Neuronal stem cell (in vitro differentiated cells): Measurements from ENCODE around the gene IL17D.
"Not testable (repeated sequence)": the region's sequence is repeated elsewhere in the genome, so short reads cannot be mapped to it uniquely, and the experiment has no call there.

Experiments used
- DNase-seq: peaks from one replicate; pipeline ENCODE4 v3.0.0-alpha.2; 2013; ENCODE audit warnings: low spot score
- H2AFZ ChIP-seq: one replicate; pipeline ENCODE4 v1.6.1; 2013; ENCODE audit warnings: mild to moderate bottlenecking, low read length, inconsistent platforms
- H2AK5ac ChIP-seq: 2 replicates; pipeline ENCODE4 v1.6.1; 2013; ENCODE audit warnings: low read depth, mild to moderate bottlenecking, inconsistent platforms, low read length, moderate library complexity, mixed read lengths
- H2BK120ac ChIP-seq: 2 replicates; pipeline ENCODE4 v1.6.1; 2013; ENCODE audit warnings: low read depth, mild to moderate bottlenecking, inconsistent platforms, low read length, moderate library complexity, mixed read lengths
- H2BK12ac ChIP-seq: one replicate; pipeline ENCODE4 v1.6.1; 2013; ENCODE audit warnings: low read length, inconsistent platforms
- H2BK15ac ChIP-seq: 2 replicates; pipeline ENCODE4 v1.6.1; 2013; ENCODE audit warnings: mild to moderate bottlenecking, low read length, inconsistent platforms, mixed read lengths
- H2BK5ac ChIP-seq: one replicate; pipeline ENCODE4 v1.6.1; 2013; ENCODE audit warnings: inconsistent platforms, mild to moderate bottlenecking, low read length, moderate library complexity
- H3K14ac ChIP-seq: one replicate; pipeline ENCODE4 v1.6.1; 2013; ENCODE audit warnings: low read length, inconsistent platforms
- H3K18ac ChIP-seq: 2 replicates; pipeline ENCODE4 v1.6.1; 2013; ENCODE audit warnings: low read length, inconsistent platforms
- H3K23ac ChIP-seq: 2 replicates; pipeline ENCODE4 v1.6.1; 2013; ENCODE audit warnings: low read depth, mild to moderate bottlenecking, mixed read lengths, low read length, inconsistent platforms; ENCODE audit not compliant: poor library complexity
- H3K27ac ChIP-seq: replicated peaks from 3 replicates; pipeline ENCODE4 v1.5.1; 2013; ENCODE audit warnings: low read length, inconsistent platforms
- H3K27me3 ChIP-seq, 3 experiments: 2 replicates each; pipeline ENCODE4 v1.6.1; 2013; ENCODE audit warnings: low read length in 3 of 3, mild to moderate bottlenecking in 2 of 3, inconsistent platforms in 1 of 3, low read depth in 1 of 3, mixed read lengths in 1 of 3, moderate library complexity in 1 of 3; ENCODE audit not compliant: control insufficient read depth in 3 of 3, insufficient read depth in 3 of 3
- H3K36me3 ChIP-seq, 2 donors: replicated peaks in 1 of 2; 2 replicates each; pipeline ENCODE4 v1.6.1; 2013; ENCODE audit warnings: low read length in 2 of 2; ENCODE audit not compliant: control insufficient read depth in 2 of 2, insufficient read depth in 2 of 2
- H3K4ac ChIP-seq: 2 replicates; pipeline ENCODE4 v1.6.1; 2013; ENCODE audit warnings: inconsistent platforms, mild to moderate bottlenecking, low read length, moderate library complexity
- H3K4me1 ChIP-seq, 2 donors: 1 replicate in 1 of 2; 2 replicates in 1 of 2; pipeline ENCODE4 v1.6.1; 2013; ENCODE audit warnings: low read length in 2 of 2, low read depth in 1 of 2; ENCODE audit not compliant: control insufficient read depth in 2 of 2, insufficient read depth in 1 of 2
- H3K4me2 ChIP-seq: one replicate; pipeline ENCODE4 v1.6.1; 2013; ENCODE audit warnings: mild to moderate bottlenecking, low read length, inconsistent platforms; ENCODE audit not compliant: insufficient read depth, poor library complexity, severe bottlenecking
- H3K4me3 ChIP-seq, 2 donors: 2 replicates each; pipeline ENCODE4 v1.5.1; 2013; ENCODE audit warnings: low read length in 2 of 2, mild to moderate bottlenecking in 2 of 2, inconsistent platforms in 1 of 2, moderate library complexity in 1 of 2
- H3K79me1 ChIP-seq: one replicate; pipeline ENCODE4 v1.6.1; 2013; ENCODE audit warnings: low read depth, mild to moderate bottlenecking, inconsistent platforms, low read length, moderate library complexity
- H3K9ac ChIP-seq: one replicate; pipeline ENCODE4 v1.6.1; 2013; ENCODE audit warnings: mild to moderate bottlenecking, low read depth, low read length, inconsistent platforms; ENCODE audit not compliant: poor library complexity
- H3K9me3 ChIP-seq, 2 donors: replicated peaks in 1 of 2; 2 replicates each; pipeline versions ENCODE3 to v1.6.1; 2013; ENCODE audit warnings: low read length in 2 of 2, mild to moderate bottlenecking in 2 of 2, inconsistent platforms in 1 of 2, low read depth in 1 of 2, mixed read lengths in 1 of 2, moderate library complexity in 1 of 2; ENCODE audit not compliant: control insufficient read depth in 2 of 2, insufficient read depth in 1 of 2
- H4K8ac ChIP-seq: one replicate; pipeline ENCODE4 v1.6.1; 2013; ENCODE audit warnings: low read depth, mild to moderate bottlenecking, inconsistent platforms, low read length, moderate library complexity
- H4K91ac ChIP-seq: one replicate; pipeline ENCODE4 v1.6.1; 2013; ENCODE audit warnings: low read length, low read depth, mild to moderate bottlenecking, inconsistent platforms; ENCODE audit not compliant: poor library complexity
- WGBS, 2 donors: extraction: QIAGEN DNeasy Blood & Tissue Kit; methylation state at CpG; one replicate each; pipeline ENCODE4 v1.1.7; 2013; ENCODE audit warnings: missing lambda C conversion rate in 2 of 2, mixed read lengths in 1 of 2; ENCODE audit not compliant: insufficient read length in 2 of 2, insufficient replicate concordance in 1 of 2; ENCODE audit errors: extremely low coverage in 2 of 2; 5-methylcytosine and 5-hydroxymethylcytosine counted together

The IL17D gene

DNA sequence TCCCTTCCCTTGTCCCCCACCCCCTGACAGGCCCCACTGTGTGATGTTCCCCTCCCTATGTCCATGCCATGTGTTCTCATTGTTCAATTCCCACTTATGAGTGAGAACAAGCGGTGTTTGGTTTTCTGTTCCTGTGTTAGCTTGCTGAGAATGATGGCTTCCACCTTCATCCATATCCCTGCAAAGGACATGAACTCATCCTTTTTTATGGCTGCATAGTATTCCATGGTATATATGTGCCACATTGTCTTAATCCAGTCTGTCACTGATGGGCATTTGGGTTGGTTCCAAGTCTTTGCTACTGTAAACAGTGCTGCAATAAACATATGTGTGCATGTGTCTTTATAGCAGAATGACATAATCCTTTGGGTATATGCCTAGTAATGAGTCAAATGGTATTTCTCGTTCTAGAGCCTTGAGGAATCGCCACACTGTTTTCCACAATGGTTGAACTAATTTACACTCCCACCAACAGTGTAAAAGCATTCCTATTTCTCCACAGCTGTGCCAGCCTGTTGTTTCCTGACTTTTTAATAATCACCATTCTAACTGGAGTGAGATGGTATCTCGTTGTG, 40.4 kb downstream of the IL17D start:
- not testable (repeated sequence) for H4K91ac ChIP-seq, H2BK15ac ChIP-seq, H2AK5ac ChIP-seq, H3K9ac ChIP-seq, H3K4me2 ChIP-seq, H3K4ac ChIP-seq, H3K27ac ChIP-seq, DNase-seq, H3K18ac ChIP-seq, H4K8ac ChIP-seq, H3K23ac ChIP-seq, H3K27me3 ChIP-seq, H3K4me3 ChIP-seq, H2AFZ ChIP-seq, H2BK12ac ChIP-seq, H3K79me1 ChIP-seq, H3K36me3 ChIP-seq, H3K14ac ChIP-seq, H2BK120ac ChIP-seq, H3K4me1 ChIP-seq, H2BK5ac ChIP-seq
- peaks cover 3 to 10% of the 10 kb centered on the region in 2 donors for H3K9me3 ChIP-seq
- WGBS, 2 donors = no CpG with 5 or more reads among the region's 4 CpGs

DNA sequence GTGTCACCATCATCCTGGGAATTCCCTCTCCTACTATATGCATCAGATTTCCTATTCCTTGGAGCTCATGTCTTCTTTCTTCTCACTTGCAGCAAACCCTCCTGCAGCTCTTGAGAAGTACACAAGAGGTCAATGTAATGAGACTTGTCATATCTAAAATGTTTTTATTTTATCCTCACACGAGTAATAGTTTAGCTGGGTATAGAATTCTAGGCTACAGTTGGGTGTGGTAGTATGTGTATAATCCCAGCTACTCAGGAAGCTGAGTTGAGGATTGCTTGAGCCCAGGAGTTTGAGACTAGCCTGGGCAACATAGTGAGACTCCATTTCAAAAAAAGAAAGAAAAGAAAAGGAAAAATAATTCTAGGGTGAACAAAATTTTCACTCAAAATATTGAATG, 45.9 kb downstream of the IL17D start:
- Histone ChIP-seq H3K4ac (no peak overlapping the region), H3K27me3 (no peaks in the 10 kb centered on the region), H3K18ac (no peak overlapping the region), H4K91ac (no peak overlapping the region), H3K4me3 (no peak overlapping the region), H2BK12ac (no peak overlapping the region), H3K27ac (no peak overlapping the region), H2BK120ac (no peak overlapping the region), H2BK5ac (no peak overlapping the region), H2AFZ (no peak overlapping the region), H3K9ac (no peak overlapping the region), H2BK15ac (no peak overlapping the region), H3K14ac (no peak overlapping the region), H3K36me3 (peaks cover 2 to 4% of the 10 kb centered on the region in 2 donors), H3K4me2 (no peak overlapping the region), H3K79me1 (no peaks in the 10 kb centered on the region), H3K23ac (no peak overlapping the region), H2AK5ac (no peak overlapping the region), H3K4me1 (no peaks in the 10 kb centered on the region), H4K8ac (no peak overlapping the region), H3K9me3 (peaks cover 6 to 14% of the 10 kb centered on the region in 2 donors)
- no peak for DNase-seq
- no CpG with 5 or more reads among the region's 1 CpG for WGBS, 2 donors

DNA sequence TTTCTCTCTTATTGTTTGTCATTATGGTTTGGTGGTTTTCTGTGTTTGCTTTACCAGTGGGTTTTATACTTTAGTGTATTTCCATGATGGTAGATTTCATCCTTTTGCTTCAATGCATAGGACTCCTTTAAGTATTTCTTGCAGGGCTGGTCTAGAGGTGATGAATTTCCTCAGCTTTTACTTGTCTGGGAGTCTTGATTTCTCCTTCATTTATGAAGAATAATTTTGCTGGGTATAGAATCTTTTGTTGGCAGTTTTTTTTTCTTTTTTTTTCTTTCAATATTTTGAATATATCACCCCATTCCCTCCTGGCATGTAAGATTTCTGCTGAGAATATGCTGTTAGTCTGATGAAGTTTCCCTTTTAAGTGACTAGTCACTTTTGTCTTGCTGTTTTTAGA, 50.5 kb downstream of the IL17D start:
- Histone ChIP-seq H2AK5ac (no peak overlapping the region), H3K27me3 (no peaks in the 10 kb centered on the region), H2BK5ac (no peak overlapping the region), H2BK120ac (no peak overlapping the region), H2BK12ac (no peak overlapping the region), H3K36me3 (peaks cover 4% of the 10 kb centered on the region in 2 donors), H3K9me3 (peaks cover 14 to 27% of the 10 kb centered on the region in 2 donors), H3K9ac (no peak overlapping the region), H3K4me3 (no peak overlapping the region), H3K14ac (no peak overlapping the region), H2AFZ (no peak overlapping the region), H3K18ac (no peak overlapping the region), H3K4me2 (no peak overlapping the region), H4K91ac (no peak overlapping the region), H3K4me1 (no peaks in the 10 kb centered on the region), H4K8ac (no peak overlapping the region), H3K27ac (no peak overlapping the region), H3K23ac (no peak overlapping the region), H3K79me1 (no peaks in the 10 kb centered on the region), H2BK15ac (no peak overlapping the region), H3K4ac (no peak overlapping the region)
- DNase-seq = no peak

DNA sequence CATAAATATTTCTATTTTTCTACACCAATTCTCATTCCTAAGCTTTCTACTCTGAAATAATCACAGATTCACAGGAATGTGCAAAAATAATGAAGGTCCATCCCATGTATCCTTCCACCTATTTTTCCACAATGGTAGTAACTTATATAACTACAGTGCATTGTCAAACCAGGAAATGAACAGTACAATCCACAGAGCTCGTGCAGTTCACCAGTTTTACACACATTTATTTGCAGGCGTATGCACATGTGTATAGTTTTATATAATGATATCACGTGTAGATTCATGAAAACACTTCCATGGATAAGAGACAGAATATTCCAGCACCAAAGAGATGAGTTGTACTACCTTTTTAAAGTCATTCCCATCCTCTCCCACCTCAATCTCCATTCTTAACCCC, 57.4 kb downstream of the IL17D start:
- Histone ChIP-seq H3K18ac (no peak overlapping the region), H2BK15ac (no peak overlapping the region), H3K14ac (no peak overlapping the region), H4K8ac (no peak overlapping the region), H4K91ac (no peak overlapping the region), H2AK5ac (no peak overlapping the region), H2BK120ac (no peak overlapping the region), H2AFZ (no peak overlapping the region), H3K23ac (no peak overlapping the region), H3K4me2 (no peak overlapping the region), H2BK5ac (no peak overlapping the region), H3K79me1 (no peaks in the 10 kb centered on the region), H3K4me3 (no peak overlapping the region), H3K4me1 (no peaks in the 10 kb centered on the region), H3K9me3 (peaks cover 4 to 5% of the 10 kb centered on the region in 2 donors), H3K27ac (no peak overlapping the region), H3K4ac (no peak overlapping the region), H3K9ac (no peak overlapping the region), H3K27me3 (no peaks in the 10 kb centered on the region), H3K36me3 (peaks cover 0 to 4% of the 10 kb centered on the region in 2 donors), H2BK12ac (no peak overlapping the region)
- no CpG with 5 or more reads among the region's 3 CpGs for whole genome bisulfite sequencing, 2 donors
- no peak for DNase-seq
